Stimulated activated CD8-positive, alpha-beta memory T cell treated with anti-CD3 and anti-CD28 coated beads, Interleukin-15, amount 100 ng/mL, for 4 hours (primary cell): ENCODE measurements around the gene FHIP1B.
A peak's percentile ranks its signal among the peaks of the same experiment; 100 is the strongest.
"Not testable (repeated sequence)": the region's sequence is repeated elsewhere in the genome, so short reads cannot be mapped to it uniquely, and the experiment has no call there.

Experiments
- DNase-seq, 2 donors: peaks; one replicate each; pipeline ENCODE4 v3.0.0-alpha.2; 2020; ENCODE audit warnings: low read depth in 2 of 2

Gene FHIP1B

GRCh38 chr11:6234387-6235107 is at the start of gene FHIP1B:
FHIP1B (minus strand) TSS chr11:6234636; CDS start chr11:6224516, 10,120 bp downstream.
- DNase-seq: peak; percentile 99

GRCh38 chr11:6283453-6284023 is 49.1 kb upstream of the FHIP1B start:
- no peak for DNase-seq

- DNase-seq: not testable (repeated sequence)
These were observed 46.4 kb upstream of the FHIP1B start for GRCh38 chr11:6280809-6281208.

GRCh38 chr11:6273188-6273587 is 38.8 kb upstream of the FHIP1B start:
- DNase-seq: no peak

DNA sequence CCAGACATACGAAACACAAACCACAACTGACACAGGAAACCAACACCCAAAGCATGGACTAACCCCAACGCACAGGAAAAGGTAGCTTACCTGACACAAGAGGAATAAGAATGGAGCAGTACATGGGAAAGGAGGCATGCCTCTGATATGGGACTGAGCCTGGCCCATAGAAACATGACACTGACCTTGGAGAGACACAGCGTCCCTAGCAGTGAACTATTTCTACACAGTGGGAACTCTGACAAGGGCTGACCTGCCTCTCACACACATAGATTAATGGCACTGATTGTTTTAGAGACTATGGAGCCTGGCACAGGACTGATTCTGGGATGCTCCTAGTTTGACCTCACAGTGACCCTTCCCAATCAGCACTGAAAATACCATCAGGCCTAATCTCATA is 37.2 kb upstream of the FHIP1B start:
- no peak for DNase-seq

GRCh38 chr11:6270584-6271246 is 36.3 kb upstream of the FHIP1B start:
- no peak for DNase-seq

- DNase-seq: no peak
These were observed 35.6 kb upstream of the FHIP1B start for GRCh38 chr11:6269994-6270393.

GRCh38 chr11:6268820-6269219 is 34.4 kb upstream of the FHIP1B start:
- DNase-seq: no peak

GRCh38 chr11:6263662-6264061 is 29.2 kb upstream of the FHIP1B start:
- no peak for DNase-seq

GRCh38 chr11:6260207-6260726 is 25.8 kb upstream of the FHIP1B start:
- no peak for DNase-seq

DNA sequence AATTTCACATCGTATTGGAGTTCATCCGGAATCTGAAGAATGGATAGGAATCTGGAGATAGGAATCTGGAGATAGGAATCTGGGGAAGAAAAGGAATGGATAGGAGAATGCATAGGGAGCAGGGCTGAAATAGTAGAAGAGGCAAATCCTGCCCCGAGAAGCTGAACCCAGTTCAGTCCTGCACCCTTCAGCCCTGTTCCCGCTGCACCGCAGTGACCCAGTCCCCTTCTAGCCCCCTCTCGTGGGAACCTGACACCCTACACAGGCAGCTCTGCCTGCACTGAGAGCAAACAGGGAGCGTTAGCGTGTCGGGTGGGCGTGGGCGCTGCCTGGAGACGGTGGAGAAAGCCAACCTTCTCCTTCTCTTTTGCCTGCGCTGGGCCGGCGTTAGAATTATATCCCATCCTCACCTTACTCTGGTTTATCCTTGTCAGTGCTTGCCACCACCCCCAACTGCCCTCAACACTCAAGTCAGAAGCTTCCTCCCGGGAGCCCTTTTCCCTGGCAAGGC is 24.2 kb upstream of the FHIP1B start:
- DNase-seq: no peak

DNA sequence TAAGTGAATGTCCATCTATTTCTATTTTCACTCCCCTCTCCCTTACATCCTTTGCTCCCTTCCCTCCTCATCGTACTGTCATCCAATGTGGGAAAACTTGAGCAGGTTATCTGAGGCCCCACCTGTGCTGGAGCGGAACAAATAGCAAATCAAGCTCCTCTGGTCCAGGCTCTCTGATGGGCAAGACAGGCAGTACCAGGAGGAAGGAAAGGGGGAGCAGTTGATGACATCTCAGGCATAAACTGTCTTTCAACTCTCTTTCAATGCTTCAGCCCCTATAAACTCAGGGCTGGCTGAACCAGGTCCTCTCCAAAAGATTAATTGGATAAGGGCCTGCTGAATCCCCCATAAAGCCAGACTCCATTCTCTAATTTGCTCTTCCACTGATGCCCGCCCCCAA is 23.7 kb upstream of the FHIP1B start:
- no peak for DNase-seq

- no peak for DNase-seq
These were observed 18.8 kb upstream of the FHIP1B start for GRCh38 chr11:6253197-6253596.

DNA sequence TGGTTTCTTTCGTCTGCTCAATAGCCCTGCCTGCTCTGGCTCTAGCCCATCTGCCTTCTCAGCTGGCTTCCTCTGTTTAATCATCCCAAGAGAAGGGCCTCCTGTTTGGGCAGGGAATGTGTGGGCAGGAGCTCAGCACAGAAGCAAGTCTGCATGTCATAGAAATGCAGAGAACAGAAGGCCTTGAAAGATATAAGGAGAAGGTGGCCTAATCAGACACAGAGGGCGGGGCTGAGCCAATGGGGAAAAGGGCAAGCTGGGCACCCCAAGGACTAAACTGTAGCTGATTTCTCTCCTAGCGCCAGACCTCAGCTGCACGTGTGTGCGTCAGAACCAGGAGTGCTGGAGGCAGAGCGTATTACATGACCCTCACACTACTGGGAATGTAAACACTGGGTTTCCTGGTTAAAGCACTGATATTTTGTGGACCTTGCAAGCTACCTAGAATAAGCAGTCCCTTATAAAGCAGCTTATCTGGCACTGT is 17.6 kb upstream of the FHIP1B start:
- DNase-seq: no peak

DNA sequence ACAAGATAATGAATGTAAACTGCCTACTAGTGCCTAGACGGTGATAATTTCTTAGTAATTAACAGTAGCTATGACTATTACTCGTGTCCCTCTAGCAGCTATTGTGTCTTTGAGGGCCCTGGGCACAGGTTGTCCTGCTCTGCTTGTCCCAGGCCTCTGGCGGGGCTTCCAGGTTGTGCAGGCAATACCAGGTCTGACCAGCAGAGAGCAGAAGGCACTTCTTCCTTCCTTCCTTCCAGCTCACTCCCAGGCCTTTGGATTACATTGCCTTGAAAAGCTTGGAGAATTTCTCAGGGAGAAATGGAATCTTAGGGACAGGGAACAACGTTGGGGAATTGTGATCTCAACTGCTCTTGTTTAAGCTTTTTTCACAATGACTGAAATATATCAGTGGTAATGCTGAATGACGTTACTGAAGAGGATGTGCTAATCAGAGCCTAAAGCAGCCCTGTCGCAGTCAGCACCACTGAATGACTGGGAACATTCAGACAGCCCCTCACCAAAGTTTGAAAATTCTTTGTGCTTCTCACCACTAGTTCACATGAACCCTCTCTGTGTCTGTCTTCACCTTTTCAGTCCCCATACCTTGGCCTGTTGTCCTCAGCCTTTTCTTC is 16.8 kb upstream of the FHIP1B start:
- DNase-seq: no peak

- DNase-seq: no peak
These were observed 15.5 kb upstream of the FHIP1B start for GRCh38 chr11:6249770-6250555.

GRCh38 chr11:6248897-6249296 is 14.5 kb upstream of the FHIP1B start:
- DNase-seq: not testable (repeated sequence)

DNA sequence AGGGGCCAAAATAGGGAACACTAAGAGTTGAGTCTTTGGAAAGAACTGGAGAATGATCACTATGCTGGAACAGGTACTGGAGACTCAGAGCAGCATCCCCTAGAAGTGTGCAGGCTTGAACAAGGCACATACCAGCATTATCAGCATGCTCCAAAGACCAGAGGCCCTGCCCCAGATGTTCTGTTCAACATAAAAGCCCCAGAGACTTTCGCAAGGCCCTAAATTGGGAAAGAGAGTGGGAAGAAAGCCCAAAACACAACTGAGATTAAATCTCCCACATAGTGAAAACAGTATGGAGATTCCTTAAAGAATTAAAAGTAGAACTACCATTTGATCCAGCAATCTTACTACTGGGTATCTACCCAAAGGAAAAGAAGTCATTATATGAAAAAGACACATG is 13.8 kb upstream of the FHIP1B start:
- DNase-seq: no peak

- no peak for DNase-seq
These were observed 11.1 kb upstream of the FHIP1B start for GRCh38 chr11:6245536-6245935.

DNA sequence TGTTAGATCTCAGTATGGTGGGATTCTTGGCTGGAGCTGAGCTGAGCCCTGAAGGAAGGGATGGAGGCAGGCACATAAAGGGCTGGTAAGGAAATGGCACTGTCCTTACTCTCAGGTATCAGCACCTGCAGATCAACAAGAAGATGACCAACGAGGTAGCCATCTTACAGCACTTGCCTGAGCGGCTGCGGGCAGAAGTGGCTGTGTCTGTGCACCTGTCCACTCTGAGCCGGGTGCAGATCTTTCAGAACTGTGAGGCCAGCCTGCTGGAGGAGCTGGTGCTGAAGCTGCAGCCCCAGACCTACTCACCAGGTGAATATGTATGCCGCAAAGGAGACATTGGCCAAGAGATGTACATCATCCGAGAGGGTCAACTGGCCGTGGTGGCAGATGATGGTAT is 6.9 kb upstream of the FHIP1B start:
- DNase-seq: no peak

DNA sequence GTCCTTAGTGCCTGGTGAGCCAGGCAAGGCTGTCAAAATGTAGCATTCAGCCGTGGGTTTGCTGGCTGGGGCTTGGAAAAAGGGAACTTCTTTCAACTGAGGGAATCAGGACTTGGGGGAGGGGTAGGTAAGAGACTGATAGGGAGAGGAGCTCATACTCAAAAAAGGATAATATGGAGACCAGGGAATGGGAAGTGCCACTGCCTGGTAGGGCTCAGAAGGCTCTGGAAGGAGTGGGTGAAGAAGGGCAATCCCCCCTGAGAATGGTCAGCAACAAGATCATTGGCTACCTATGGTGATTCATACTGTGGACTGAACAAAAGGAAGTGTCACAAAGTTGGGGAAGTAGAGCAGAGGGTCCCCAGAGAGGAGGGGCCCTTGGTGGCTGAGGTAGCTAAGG is 6.3 kb upstream of the FHIP1B start:
- no peak for DNase-seq
